ENCODE results near the gene STK11. TPM values are rescaled to one million over a fixed set of nuclear protein-coding genes. Genes with fewer than 3 reads are reported as not detected.

The STK11 gene
- total and polyA plus RNA-seq, 3 donors from 2014 or later = 194 to 209 (median 197) TPM

DNA sequence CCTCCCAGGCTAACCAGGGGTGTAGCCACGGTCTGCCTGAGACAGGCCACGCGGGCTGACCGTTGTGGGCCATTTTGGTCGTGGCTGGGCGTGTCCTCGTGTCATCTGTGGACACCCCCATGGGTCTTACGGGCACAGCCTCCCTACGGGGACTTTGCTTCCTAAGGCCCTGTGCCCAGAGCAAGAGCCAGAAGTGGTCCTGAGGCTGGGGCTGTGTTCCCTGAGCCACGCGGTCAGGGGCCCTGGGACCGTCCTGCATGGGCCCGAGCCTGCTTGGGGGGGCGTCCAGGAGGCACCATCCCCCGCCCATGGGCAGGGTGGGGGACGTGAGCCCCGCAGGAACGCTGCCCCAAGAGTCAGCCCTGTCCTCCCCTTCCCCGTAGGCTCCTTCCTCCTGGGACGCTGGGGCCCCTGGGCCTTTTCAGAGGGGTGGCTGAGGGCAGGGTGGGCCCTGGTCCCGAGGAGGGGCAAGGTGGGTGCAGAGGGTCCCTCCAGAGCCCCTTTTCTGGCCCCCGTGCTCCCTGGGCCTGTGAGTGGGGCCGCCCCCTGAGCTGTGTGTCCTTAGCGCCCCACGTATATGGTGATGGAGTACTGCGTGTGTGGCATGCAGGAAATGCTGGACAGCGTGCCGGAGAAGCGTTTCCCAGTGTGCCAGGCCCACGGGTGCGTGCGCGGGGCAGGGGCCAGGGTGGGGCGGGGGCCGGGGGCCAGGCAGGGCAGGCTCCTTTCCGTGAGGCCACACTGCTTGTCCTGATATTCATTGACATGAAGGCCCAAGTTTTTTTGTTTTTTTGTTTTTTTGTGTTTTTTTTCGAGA, 13.4 kb downstream of the STK11 start:
- no peak overlapping the region for H3K4me3 ChIP-seq
- H3K9me3 ChIP-seq = no peaks in the 10 kb centered on the region
- peaks cover 52% of the 10 kb centered on the region for H3K4me1 ChIP-seq
- TF ChIP-seq CTCF (IDR thresholded peaks at IDR 0.05) = no peak
- TF ChIP-seq POLR2A (IDR thresholded peaks at IDR 0.05) = no peak
- H3K36me3 ChIP-seq (ENCODE audit: low read depth, missing control alignments) = no peaks in the 10 kb centered on the region
- no peak for DNase-seq
- H3K27ac ChIP-seq = peak overlapping the region; percentile 68 to 73
- 77 to 88% methylated on average over 12 to 32 of the region's 37 CpGs for whole genome bisulfite sequencing, 2 donors
- intact Hi-C loops (cut with DNase I; ENCODE audit: low total_unique reads) = no loop called here
- no peaks in the 10 kb centered on the region for H3K27me3 ChIP-seq

- Histone ChIP-seq H3K27me3 (no peaks in the 10 kb centered on the region), H3K27ac (no peak overlapping the region), H3K4me1 (peaks cover 42% of the 10 kb centered on the region), H3K36me3 (ENCODE audit: low read depth, missing control alignments) (no peaks in the 10 kb centered on the region), H3K9me3 (no peaks in the 10 kb centered on the region), H3K4me3 (no peak overlapping the region)
- DNase-seq = no peak
- TF ChIP-seq POLR2A (IDR thresholded peaks at IDR 0.05) (no peak), CTCF (IDR thresholded peaks at IDR 0.05) (no peak)
- WGBS, 2 donors = 92 to 94% methylated on average over 4 to 18 of the region's 19 CpGs
- intact Hi-C loops (cut with DNase I; ENCODE audit: low total_unique reads) = no loop called here
Observed at GRCh38 chr19:1219786-1220476, 14.4 kb downstream of the STK11 start.

- TF ChIP-seq POLR2A (IDR thresholded peaks at IDR 0.05) (no peak), CTCF (IDR thresholded peaks at IDR 0.05) (no peak)
- DNase-seq = no peak
- 87 to 91% methylated on average over 9 to 33 of the region's 33 CpGs for WGBS, 2 donors
- H3K27ac ChIP-seq = no peak overlapping the region
- intact Hi-C loops (cut with DNase I; ENCODE audit: low total_unique reads) = no loop called here
- no peaks in the 10 kb centered on the region for H3K9me3 ChIP-seq
- no peaks in the 10 kb centered on the region for H3K36me3 ChIP-seq (ENCODE audit: low read depth, missing control alignments)
- peaks cover 36% of the 10 kb centered on the region for H3K4me1 ChIP-seq
- H3K27me3 ChIP-seq = no peaks in the 10 kb centered on the region
- no peak overlapping the region for H3K4me3 ChIP-seq
Observed at GRCh38 chr19:1220477-1220930, 14.9 kb downstream of the STK11 start.

- Histone ChIP-seq H3K4me1 (peaks cover 33% of the 10 kb centered on the region), H3K27ac (peak overlapping the region; percentile 6 to 63), H3K36me3 (ENCODE audit: low read depth, missing control alignments) (no peaks in the 10 kb centered on the region), H3K27me3 (no peaks in the 10 kb centered on the region), H3K4me3 (no peak overlapping the region), H3K9me3 (no peaks in the 10 kb centered on the region)
- intact Hi-C loops (cut with DNase I; ENCODE audit: low total_unique reads) = no loop called here
- WGBS, 2 donors = 75 to 90% methylated on average over 21 to 30 of the region's 38 CpGs
- TF ChIP-seq CTCF (IDR thresholded peaks at IDR 0.05) (peak; percentile 62 to 84 (median 80)), POLR2A (IDR thresholded peaks at IDR 0.05) (no peak)
- DNase-seq = peak; percentile 85
Observed at GRCh38 chr19:1220976-1221903, 15.7 kb downstream of the STK11 start.

Data from testis (tissue), 3 donors.